Esophagus squamous epithelium (tissue), 5 donors: ENCODE results near the gene PLS3. TPM values are rescaled to one million over a fixed set of nuclear protein-coding genes. Genes with fewer than 3 reads are reported as not detected.
A peak's percentile ranks its signal among the peaks of the same experiment; 100 is the strongest.

ENCODE experiments used
- DNase-seq: peaks from one replicate; lab custom pipeline; 2025; lab: John Stamatoyannopoulos, UW
- H3K27ac ChIP-seq, 4 donors: fragments of 200-600 bp; sonication (generic); one replicate each; pipeline ENCODE4 v1.5.1; 2016 to 2019; ENCODE audit warnings: mild to moderate bottlenecking in 1 of 4
- H3K27me3 ChIP-seq, 4 donors: fragments of 200-600 bp; sonication (generic); 1 replicate in 3 of 4; 2 replicates in 1 of 4; pipeline versions ENCODE4 v1.5.1 to v1.6.0; 2017 to 2021; ENCODE audit warnings: antibody characterized with exemption in 1 of 4
- H3K36me3 ChIP-seq, 3 donors: fragments of 200-600 bp; sonication (generic); one replicate each; pipeline ENCODE4 v1.5.1; 2016 to 2019
- H3K4me1 ChIP-seq, 3 donors: fragments of 200-600 bp; sonication (generic); one replicate each; pipeline ENCODE4 v1.5.1; 2017 to 2019
- H3K4me3 ChIP-seq, 4 donors: fragments of 200-600 bp; sonication (generic); 1 replicate in 3 of 4; 2 replicates in 1 of 4; pipeline ENCODE4 v1.5.1; 2016 to 2019; ENCODE audit warnings: mild to moderate bottlenecking in 2 of 4, moderate library complexity in 1 of 4
- H3K9me3 ChIP-seq, 3 donors: fragments of 200-600 bp; sonication (generic); one replicate each; pipeline ENCODE4 v1.5.1; 2016 to 2019
- POLR2A ChIP-seq, 4 donors: fragments of 450-650 bp; IDR thresholded peaks; one replicate each; pipeline ENCODE4 v1.6.1; 2017; ENCODE audit warnings: antibody characterized with exemption in 4 of 4, mild to moderate bottlenecking in 4 of 4, moderate library complexity in 3 of 4
- WGBS, 2 donors: methylation state at CpG; one replicate each; pipeline ENCODE4 v1.1.5; 2018; 5-methylcytosine and 5-hydroxymethylcytosine counted together
- intact Hi-C: fragments of 100-400 bp; cut with DNase I; formaldehyde crosslinking; loops from one replicate; pipeline ENCODE4 v1.15.0; 2022
- total RNA-seq, 4 donors: library from RNA; depleted of rRNA; stranded (reverse); fragments of >200 nt; gene quantifications; one replicate each; pipeline ENCODE4 v1.1.0, GENCODE V29; 2016
- TF ChIP-seq, protein P1 (sequence below), 6 experiments: fragments of 450-650 bp in 4 of 6; fragments of 200-600 bp in 2 of 6; sonication (generic) in 2 of 6; IDR thresholded peaks; one replicate each; pipeline ENCODE4 v1.5.1; 2016 to 2019; ENCODE audit warnings: antibody characterized with exemption in 6 of 6, mild to moderate bottlenecking in 4 of 6, moderate library complexity in 4 of 6
- donor health status: DM: yes; HTN: yes; CAD: no.

The PLS3 gene
- total RNA-seq, 4 donors from 2014 or later: 142 to 196 (median 149) TPM

- intact Hi-C loops: no loop called here
- Histone ChIP-seq H3K4me1 (no peaks in the 10 kb centered on the region), H3K9me3 (no peaks in the 10 kb centered on the region), H3K27ac (no peak overlapping the region), H3K36me3 (peaks cover 0 to 49% (median 0%) of the 10 kb centered on the region in 3 donors), H3K4me3 (no peak overlapping the region), H3K27me3 (no peaks in the 10 kb centered on the region)
- TF ChIP-seq POLR2A (IDR thresholded peaks at IDR 0.05): no peak
- TF ChIP-seq, protein P1, sequence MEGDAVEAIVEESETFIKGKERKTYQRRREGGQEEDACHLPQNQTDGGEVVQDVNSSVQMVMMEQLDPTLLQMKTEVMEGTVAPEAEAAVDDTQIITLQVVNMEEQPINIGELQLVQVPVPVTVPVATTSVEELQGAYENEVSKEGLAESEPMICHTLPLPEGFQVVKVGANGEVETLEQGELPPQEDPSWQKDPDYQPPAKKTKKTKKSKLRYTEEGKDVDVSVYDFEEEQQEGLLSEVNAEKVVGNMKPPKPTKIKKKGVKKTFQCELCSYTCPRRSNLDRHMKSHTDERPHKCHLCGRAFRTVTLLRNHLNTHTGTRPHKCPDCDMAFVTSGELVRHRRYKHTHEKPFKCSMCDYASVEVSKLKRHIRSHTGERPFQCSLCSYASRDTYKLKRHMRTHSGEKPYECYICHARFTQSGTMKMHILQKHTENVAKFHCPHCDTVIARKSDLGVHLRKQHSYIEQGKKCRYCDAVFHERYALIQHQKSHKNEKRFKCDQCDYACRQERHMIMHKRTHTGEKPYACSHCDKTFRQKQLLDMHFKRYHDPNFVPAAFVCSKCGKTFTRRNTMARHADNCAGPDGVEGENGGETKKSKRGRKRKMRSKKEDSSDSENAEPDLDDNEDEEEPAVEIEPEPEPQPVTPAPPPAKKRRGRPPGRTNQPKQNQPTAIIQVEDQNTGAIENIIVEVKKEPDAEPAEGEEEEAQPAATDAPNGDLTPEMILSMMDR (IDR thresholded peaks at IDR 0.05): no peak
- no peak for DNase-seq
These were observed 89.5 kb downstream of the PLS3 start for GRCh38 chrX:115650449-115650848.

- Histone ChIP-seq H3K9me3 (no peaks in the 10 kb centered on the region), H3K27me3 (no peaks in the 10 kb centered on the region), H3K4me1 (no peaks in the 10 kb centered on the region), H3K27ac (no peak overlapping the region), H3K4me3 (no peak overlapping the region), H3K36me3 (peaks cover 0 to 44% (median 0%) of the 10 kb centered on the region in 3 donors)
- intact Hi-C loops: no loop called here
- 0 to 6% methylated on average over 2 of the region's 2 CpGs for WGBS, 2 donors
- DNase-seq: no peak
- TF ChIP-seq, protein P1 (IDR thresholded peaks at IDR 0.05): peak in 4 of 6 experiments; percentile 14 to 42 (median 40)
- no peak for TF ChIP-seq POLR2A (IDR thresholded peaks at IDR 0.05)
These were observed 89.9 kb downstream of the PLS3 start for GRCh38 chrX:115650916-115651315.

DNA sequence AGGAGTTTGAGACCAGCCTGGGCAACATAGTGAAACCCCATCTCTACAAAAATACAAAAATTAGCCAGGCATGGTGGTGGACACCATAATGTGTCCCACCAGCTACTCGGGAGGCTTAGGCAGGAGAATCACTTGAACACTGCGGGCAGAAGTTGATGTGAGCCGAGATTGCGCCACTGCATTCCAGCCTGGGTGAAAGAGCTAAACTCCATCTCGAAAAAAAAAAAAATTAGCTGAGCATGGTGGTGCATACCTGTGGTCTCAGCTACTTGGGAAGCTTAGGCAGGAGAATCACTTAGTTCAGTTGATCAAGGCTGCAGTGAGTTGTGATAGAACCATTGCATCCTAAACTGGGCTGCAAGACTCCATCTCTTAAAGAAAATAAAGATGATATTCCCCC lies 91.2 kb downstream of the PLS3 start:
- intact Hi-C loops: no loop called here
- no peak for DNase-seq
- Histone ChIP-seq H3K4me3 (no peak overlapping the region), H3K4me1 (no peaks in the 10 kb centered on the region), H3K27ac (no peak overlapping the region), H3K27me3 (no peaks in the 10 kb centered on the region), H3K36me3 (peaks cover 0 to 31% (median 0%) of the 10 kb centered on the region in 3 donors), H3K9me3 (no peaks in the 10 kb centered on the region)
- WGBS, 2 donors: 79% methylated on average over 5 of the region's 5 CpGs; no CpG with 5 or more reads in 1 of the 2 donors
- TF ChIP-seq, protein P1 (IDR thresholded peaks at IDR 0.05): no peak
- TF ChIP-seq POLR2A (IDR thresholded peaks at IDR 0.05): no peak

DNA sequence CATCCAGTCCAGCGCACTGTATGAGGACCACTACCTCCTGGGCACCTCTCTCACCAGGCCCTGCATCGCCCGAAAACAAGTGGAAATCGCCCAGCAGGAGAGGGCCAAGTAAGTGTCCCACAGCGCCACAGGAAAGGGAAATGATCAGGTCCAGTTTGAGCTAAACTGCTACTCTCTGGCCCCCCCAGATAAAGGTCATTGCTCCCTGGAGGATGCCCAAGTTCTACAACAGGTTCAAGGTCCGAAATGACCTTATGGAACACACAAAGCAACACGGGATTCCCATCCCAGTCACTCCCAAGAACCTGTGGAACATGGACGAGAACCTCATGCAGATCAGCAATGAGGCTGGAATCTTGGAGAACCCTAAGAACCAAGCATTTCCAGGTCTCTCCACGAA lies 104.1 kb downstream of the PLS3 start:
- H3K27ac ChIP-seq: no peak overlapping the region
- H3K36me3 ChIP-seq: no peaks in the 10 kb centered on the region
- no peaks in the 10 kb centered on the region for H3K4me1 ChIP-seq
- H3K27me3 ChIP-seq: no peaks in the 10 kb centered on the region
- intact Hi-C loops: no loop called here
- TF ChIP-seq, protein P1 (IDR thresholded peaks at IDR 0.05): no peak
- no peak for TF ChIP-seq POLR2A (IDR thresholded peaks at IDR 0.05)
- 93% methylated on average over 5 of the region's 9 CpGs; no CpG with 5 or more reads in 1 of the 2 donors for WGBS, 2 donors
- no peak overlapping the region for H3K4me3 ChIP-seq
- DNase-seq: no peak
- no peaks in the 10 kb centered on the region for H3K9me3 ChIP-seq

DNA sequence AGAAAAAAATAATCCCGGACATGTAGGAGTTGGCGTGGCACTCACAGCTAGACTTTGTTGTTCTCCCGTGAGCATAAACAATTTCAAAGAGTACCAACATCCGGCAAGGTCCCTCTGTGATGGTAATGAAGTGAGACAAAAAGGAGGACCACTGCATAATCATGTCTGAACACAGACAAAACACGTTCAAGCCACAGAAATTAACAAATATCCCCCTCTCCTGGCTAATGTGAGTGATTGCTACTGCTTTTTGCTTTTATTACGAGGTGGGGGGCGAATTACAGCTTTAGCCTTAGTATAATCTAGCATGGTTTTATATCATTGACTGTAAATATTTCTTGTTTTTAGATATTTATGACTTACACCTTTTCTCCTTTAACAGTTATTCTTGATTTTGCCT lies 118.5 kb downstream of the PLS3 start:
- H3K9me3 ChIP-seq: no peaks in the 10 kb centered on the region
- no peaks in the 10 kb centered on the region for H3K27me3 ChIP-seq
- H3K27ac ChIP-seq: no peak overlapping the region
- TF ChIP-seq POLR2A (IDR thresholded peaks at IDR 0.05): no peak
- TF ChIP-seq, protein P1 (IDR thresholded peaks at IDR 0.05): peak in 1 of 6 experiments; percentile 23
- no peak for DNase-seq
- 5 to 8% methylated on average over 7 of the region's 7 CpGs for WGBS, 2 donors
- no peaks in the 10 kb centered on the region for H3K36me3 ChIP-seq
- no peak overlapping the region for H3K4me3 ChIP-seq
- intact Hi-C loops: no loop called here
- H3K4me1 ChIP-seq: no peaks in the 10 kb centered on the region
